Neutrophil (primary cell): ENCODE measurements around the gene C19orf67.

Experiments
- H3K27ac ChIP-seq: fragments of 200-600 bp; sonication (generic); 2 replicates; pipeline ENCODE4 v1.5.1; 2016; ENCODE audit warnings: mild to moderate bottlenecking, moderate library complexity
- H3K27me3 ChIP-seq: fragments of 200-600 bp; sonication (generic); 2 replicates; pipeline ENCODE4 v1.6.0; 2016; ENCODE audit warnings: mild to moderate bottlenecking
- H3K36me3 ChIP-seq: fragments of 200-600 bp; sonication (generic); 2 replicates; pipeline ENCODE4 v1.5.1; 2017
- H3K4me1 ChIP-seq, 2 experiments: fragments of 200-600 bp in 1 of 2; sonication (generic) in 1 of 2; 1 replicate in 1 of 2; 2 replicates in 1 of 2; pipeline versions ENCODE4 v1.5.1 to v1.6.1; 2013 to 2016; ENCODE audit warnings: low read depth in 1 of 2, low read length in 1 of 2, mild to moderate bottlenecking in 1 of 2, moderate library complexity in 1 of 2; ENCODE audit not compliant: control insufficient read depth in 1 of 2, insufficient read depth in 1 of 2
- H3K4me3 ChIP-seq, 2 experiments: fragments of 200-600 bp in 1 of 2; sonication (generic) in 1 of 2; 1 replicate in 1 of 2; 2 replicates in 1 of 2; pipeline ENCODE4 v1.5.1; 2013 to 2016; ENCODE audit warnings: low read depth in 1 of 2, low read length in 1 of 2, mild to moderate bottlenecking in 1 of 2, moderate library complexity in 1 of 2
- H3K9me3 ChIP-seq: fragments of 200-600 bp; sonication (generic); 2 replicates; pipeline ENCODE4 v1.5.1; 2016
- CTCF ChIP-seq: fragments of 200-600 bp; sonication (generic); IDR thresholded peaks from 2 replicates; pipeline ENCODE4 v1.5.1; 2016; ENCODE audit warnings: antibody characterized with exemption

C19orf67 gene

GRCh38 chr19:14033946-14034345 lies 51.6 kb downstream of the C19orf67 start:
- Histone ChIP-seq H3K9me3 (no peaks in the 10 kb centered on the region), H3K27ac (no peak overlapping the region), H3K4me1 (peaks cover 11 to 12% of the 10 kb centered on the region in 2 experiments), H3K27me3 (peaks cover 41% of the 10 kb centered on the region), H3K36me3 (no peaks in the 10 kb centered on the region), H3K4me3 (no peak overlapping the region)
- TF ChIP-seq CTCF: no peak

- peaks cover 11 to 12% of the 10 kb centered on the region in 2 experiments for H3K4me1 ChIP-seq
- no peak within 1 kb of the TSS for H3K27ac ChIP-seq
- TF ChIP-seq CTCF: peak; percentile 13
- H3K4me3 ChIP-seq: peak within 1 kb of the TSS; percentile 42 to 55
- H3K36me3 ChIP-seq: no peaks in the 10 kb centered on the region
- H3K9me3 ChIP-seq: no peaks in the 10 kb centered on the region
- H3K27me3 ChIP-seq: peaks cover 55% of the 10 kb centered on the region
Measured at GRCh38 chr19:14031719-14032480, 53.7 kb downstream of the C19orf67 start, which contains the start of gene IL27RA. TSS of gene IL27RA (plus strand) at chr19:14031762. CDS start at chr19:14031873, 111 bp downstream.
